GM19239 (cell line): ENCODE results near the gene SH3GL3.

ENCODE experiments used
- DNase-seq: peaks from one replicate; pipeline ENCODE4 v3.0.0; 2011; ENCODE audit warnings: low spot score; ENCODE audit not compliant: insufficient read length
- FAIRE-seq: peaks from 2 replicates; lab custom pipeline; 2011; peaks lifted over from hg19 to GRCh38; lab: Jason Lieb, UNC

The SH3GL3 gene

GRCh38 chr15:83605111-83605945 lies 158.2 kb downstream of the SH3GL3 start:
- FAIRE-seq, result no peak
- DNase-seq, result no peak

GRCh38 chr15:83610132-83610531 lies 163.0 kb downstream of the SH3GL3 start:
- DNase-seq, result no peak

GRCh38 chr15:83610901-83611685 lies 164.0 kb downstream of the SH3GL3 start:
- DNase-seq (no peak), FAIRE-seq (no peak)

More at GRCh38 chr15:83610132-83610531, 163.0 kb downstream of the SH3GL3 start:
- FAIRE-seq, result no peak

- no peak for FAIRE-seq
- DNase-seq, result no peak
These were observed 165.1 kb downstream of the SH3GL3 start for GRCh38 chr15:83612226-83612625.

- DNase-seq (no peak), FAIRE-seq (no peak)
These were observed 165.9 kb downstream of the SH3GL3 start for GRCh38 chr15:83612898-83613635.

GRCh38 chr15:83613714-83614113 lies 166.6 kb downstream of the SH3GL3 start:
- FAIRE-seq, result no peak
- no peak for DNase-seq

GRCh38 chr15:83616840-83617239 lies 169.7 kb downstream of the SH3GL3 start:
- FAIRE-seq, result no peak
- no peak for DNase-seq

- no peak for FAIRE-seq
These were observed 179.1 kb downstream of the SH3GL3 start for GRCh38 chr15:83626171-83626802.

GRCh38 chr15:83631534-83631933 lies 184.4 kb downstream of the SH3GL3 start:
- no peak for DNase-seq
- FAIRE-seq, result no peak

More at GRCh38 chr15:83626171-83626802, 179.1 kb downstream of the SH3GL3 start:
- no peak for DNase-seq

- no peak for FAIRE-seq
- DNase-seq, result no peak
These were observed 196.1 kb downstream of the SH3GL3 start for GRCh38 chr15:83643201-83643600.

GRCh38 chr15:83644439-83644838 lies 197.3 kb downstream of the SH3GL3 start:
- FAIRE-seq (no peak), DNase-seq (no peak)

- no peak for DNase-seq
- no peak for FAIRE-seq
These were observed 203.7 kb downstream of the SH3GL3 start for GRCh38 chr15:83650831-83651230.

GRCh38 chr15:83651541-83651940 lies 204.4 kb downstream of the SH3GL3 start:
- FAIRE-seq (no peak), DNase-seq (no peak)

- no peak for DNase-seq
- no peak for FAIRE-seq
These were observed 205.6 kb downstream of the SH3GL3 start for GRCh38 chr15:83652626-83653204.

- FAIRE-seq (no peak), DNase-seq (no peak)
These were observed 206.1 kb downstream of the SH3GL3 start for GRCh38 chr15:83653288-83653638.

- no peak for DNase-seq
- no peak for FAIRE-seq
These were observed 206.7 kb downstream of the SH3GL3 start, which contains the start of gene ADAMTSL3 for GRCh38 chr15:83653639-83654378. TSS of gene ADAMTSL3 (plus strand) at chr15:83654123. CDS start at chr15:83655762, 1,639 bp downstream.

- no peak for DNase-seq
- no peak for FAIRE-seq
These were observed 207.5 kb downstream of the SH3GL3 start for GRCh38 chr15:83654379-83655236.

- DNase-seq (no peak), FAIRE-seq (no peak)
These were observed 208.1 kb downstream of the SH3GL3 start for GRCh38 chr15:83655237-83655616.
